GM21528 (cell line): ENCODE results near the gene SSBP1.
"Not testable (repeated sequence)": the region's sequence is repeated elsewhere in the genome, so short reads cannot be mapped to it uniquely, and the experiment has no call there.

Source experiments
- ATAC-seq: cut with Tn5 transposase; IDR thresholded peaks from one replicate; pipeline ENCODE4 v1.9.1; 2021; ENCODE audit warnings: mild to moderate bottlenecking, moderate library complexity; ENCODE audit not compliant: unreplicated experiment, low FRiP score

Gene SSBP1

GRCh38 chr7:141754939-141755338, 16.8 kb downstream of the SSBP1 start:
- no peak for ATAC-seq

GRCh38 chr7:141763797-141764196, 25.6 kb downstream of the SSBP1 start, which contains the start of gene TAS2R3:
Gene TAS2R3 (plus strand): TSS chr7:141764097. CDS start chr7:141764159, 62 bp downstream.
- ATAC-seq = no peak

DNA sequence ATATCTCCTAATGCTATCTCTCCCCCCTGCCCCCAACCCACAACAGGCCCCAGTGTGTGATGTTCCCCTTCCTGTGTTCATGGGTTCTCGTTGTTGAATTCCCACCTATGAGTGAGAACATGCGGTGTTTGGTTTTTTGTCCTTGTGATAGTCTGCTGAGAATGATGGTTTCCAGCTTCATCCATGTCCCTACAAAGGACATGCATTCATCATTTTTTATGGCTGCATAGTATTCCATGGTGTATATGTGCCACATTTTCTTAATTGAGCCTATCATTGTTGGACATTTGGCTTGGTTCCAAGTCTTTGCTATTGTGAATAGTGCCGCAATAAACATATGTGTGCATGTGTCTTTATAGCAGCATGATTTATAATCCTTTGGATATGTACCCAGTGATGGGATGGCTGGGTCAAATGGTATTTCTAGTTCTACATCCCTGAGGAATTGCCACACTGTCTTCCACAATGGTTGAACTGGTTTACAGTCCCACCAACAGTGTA, 32.0 kb downstream of the SSBP1 start:
- not testable (repeated sequence) for ATAC-seq

GRCh38 chr7:141776374-141776773, 38.2 kb downstream of the SSBP1 start, which contains the start of gene TAS2R4:
Gene TAS2R4 (plus strand): TSS chr7:141776674. CDS start chr7:141778489, 1,815 bp downstream.
- no peak for ATAC-seq

DNA sequence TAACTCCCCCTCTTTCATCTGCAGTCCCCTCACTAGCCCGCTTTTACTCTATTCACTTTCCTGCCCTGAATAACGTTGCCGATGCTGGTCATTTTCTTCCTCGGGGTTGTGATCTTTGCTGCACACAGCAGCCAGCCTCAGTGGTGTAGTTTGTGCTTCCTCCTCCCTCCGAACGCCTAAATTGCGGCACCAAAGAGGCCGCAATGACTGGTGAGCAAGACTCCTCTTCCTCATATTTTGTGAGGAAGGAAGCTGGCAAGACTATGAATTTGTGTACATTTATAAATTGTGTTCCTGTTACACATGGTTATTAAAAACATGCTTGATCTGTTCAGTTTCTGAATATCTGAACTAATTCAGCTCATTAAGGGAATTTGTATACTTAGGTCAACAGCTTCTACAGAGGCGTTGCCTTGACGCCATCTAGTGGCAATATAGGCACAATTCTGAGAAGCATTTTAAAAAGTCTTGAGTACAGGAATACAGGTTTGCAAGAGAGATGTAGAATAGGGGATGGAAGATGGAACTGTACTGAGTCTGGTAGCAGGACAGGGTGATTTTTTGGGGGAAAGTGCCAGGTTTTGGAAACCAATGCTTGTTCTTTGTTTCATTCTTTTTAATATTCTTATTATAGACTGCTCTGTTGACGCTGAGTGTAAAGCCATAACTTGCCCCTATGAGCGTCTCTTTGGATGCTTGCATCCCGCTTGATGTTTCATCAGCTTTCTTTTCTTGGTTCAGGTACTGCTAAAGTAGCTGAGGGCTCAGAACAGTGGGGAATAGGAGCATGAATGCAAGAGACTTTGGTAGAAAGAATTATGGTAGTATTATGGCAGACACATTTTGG, 47.8 kb downstream of the SSBP1 start:
- ATAC-seq = peak; percentile 81

DNA sequence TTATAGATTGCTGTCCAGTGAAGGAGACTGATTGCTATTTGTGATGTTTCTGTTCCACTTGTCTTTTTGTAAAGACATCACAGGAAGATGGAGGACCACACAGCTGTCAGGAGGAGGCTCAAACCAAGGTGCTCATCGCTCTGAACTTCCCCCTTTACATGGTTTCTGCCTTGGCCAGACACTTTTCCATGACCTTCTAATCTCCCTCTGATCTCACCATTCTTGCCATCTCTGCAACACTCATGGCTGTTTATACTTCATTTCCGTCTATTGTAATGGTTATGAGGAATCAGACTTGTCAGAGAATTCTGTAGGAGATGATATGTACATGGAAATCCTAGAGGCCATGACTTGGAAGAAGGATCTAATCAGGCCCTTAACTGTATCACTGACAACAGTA, 50.1 kb downstream of the SSBP1 start:
- ATAC-seq = no peak

GRCh38 chr7:141789917-141790316, 51.8 kb downstream of the SSBP1 start, which contains the start of gene TAS2R5:
Gene TAS2R5 (plus strand): TSS chr7:141790217. CDS start chr7:141790362, 145 bp downstream.
- ATAC-seq = no peak

GRCh38 chr7:141792526-141792925, 54.4 kb downstream of the SSBP1 start:
- ATAC-seq = no peak
